ENCODE data around the gene RAF1. TPM values are rescaled to one million over a fixed set of nuclear protein-coding genes. Genes with fewer than 3 reads are reported as not detected.
"Not testable (repeated sequence)": the region's sequence is repeated elsewhere in the genome, so short reads cannot be mapped to it uniquely, and the experiment has no call there.

Gene RAF1
- total RNA-seq, 1 donor from 2014 or later, result 199 TPM

DNA sequence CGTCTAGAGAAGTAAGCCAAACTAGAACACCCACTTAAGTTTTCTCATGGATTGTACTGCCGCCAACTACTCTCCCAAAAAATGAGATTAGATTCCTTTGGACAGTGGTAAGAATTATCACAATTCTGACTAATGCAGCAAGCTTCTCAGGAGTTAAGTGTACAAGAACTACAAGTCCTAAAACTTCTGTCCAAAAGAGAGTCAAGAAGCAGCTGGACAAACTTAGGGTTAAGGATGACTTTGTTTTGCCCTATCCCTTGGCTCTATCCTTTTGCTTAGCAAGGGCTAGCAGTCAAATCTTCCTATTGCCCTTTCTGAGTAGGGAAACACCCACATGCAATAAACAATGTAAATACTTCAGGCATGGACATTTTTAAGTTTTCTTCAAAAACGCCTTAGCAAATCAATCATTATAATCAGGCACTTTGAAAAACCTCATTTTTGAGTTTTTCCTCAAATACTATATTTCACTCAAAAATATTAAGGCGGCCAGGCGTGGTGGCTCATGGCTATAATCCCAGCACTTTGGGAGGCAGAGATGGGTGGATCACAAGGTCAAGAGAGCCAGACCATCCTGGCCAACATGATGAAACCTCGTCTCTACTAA is 19.5 kb downstream of the RAF1 start:
- FAIRE-seq (no peak), DNase-seq (ENCODE audit: low spot score in 2 of 2) (no peak)

DNA sequence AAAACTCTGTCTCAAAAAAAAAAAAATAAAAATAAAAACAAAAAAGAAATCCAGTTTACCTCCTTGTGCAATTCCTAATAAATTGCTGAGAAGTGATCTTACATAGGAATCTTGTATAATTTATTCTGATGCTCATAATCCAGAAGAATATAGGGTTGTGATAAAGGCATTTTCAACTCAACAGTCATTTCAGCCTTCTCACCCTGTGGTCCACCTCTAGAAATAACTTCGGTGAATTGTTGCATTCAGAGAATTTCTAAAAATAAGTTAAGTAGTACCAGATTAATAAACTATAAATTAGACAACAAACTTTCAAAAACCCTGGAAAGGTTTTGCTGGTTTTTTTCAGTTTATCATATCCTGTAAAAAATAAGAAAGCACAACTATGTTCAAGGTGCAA is 20.2 kb downstream of the RAF1 start:
- FAIRE-seq (no peak), DNase-seq (ENCODE audit: low spot score in 2 of 2) (no peak)

DNA sequence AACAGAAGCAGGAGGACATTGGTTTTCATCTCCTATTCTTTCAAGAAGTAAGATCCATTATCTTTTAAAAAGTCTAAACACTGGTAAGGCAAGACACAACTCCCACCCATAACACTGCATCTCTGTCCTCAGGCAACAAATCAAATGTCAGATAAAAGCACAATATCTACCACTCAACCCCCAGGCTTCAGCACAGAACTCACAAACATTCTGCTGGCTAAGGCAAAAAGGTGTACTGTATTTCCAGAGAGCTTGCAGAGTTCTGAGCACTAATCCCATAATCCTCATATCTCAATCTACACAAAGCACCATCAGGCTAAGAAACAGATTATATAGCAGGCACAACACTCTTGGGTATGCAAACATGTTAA is 20.9 kb downstream of the RAF1 start:
- DNase-seq (ENCODE audit: low spot score in 2 of 2), result no peak
- no peak for FAIRE-seq

DNA sequence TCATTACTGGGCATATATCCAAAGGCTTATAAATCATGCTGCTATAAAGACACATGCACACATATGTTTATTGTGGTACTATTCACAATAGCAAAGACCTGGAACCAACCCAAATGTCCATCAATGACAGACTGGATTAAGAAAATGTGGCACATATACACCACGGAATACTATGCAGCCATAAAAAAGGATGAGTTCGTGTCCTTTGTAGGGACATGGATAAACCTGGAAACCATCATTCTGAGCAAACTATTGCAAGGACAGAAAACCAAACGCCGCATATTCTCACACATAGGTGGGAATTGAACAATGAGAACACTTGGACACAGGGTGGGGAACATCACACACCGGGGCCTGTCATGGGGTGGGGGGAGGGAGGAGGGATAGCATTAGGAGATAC is 23.1 kb downstream of the RAF1 start:
- FAIRE-seq; DNase-seq (ENCODE audit: low spot score in 2 of 2): not testable (repeated sequence)

DNA sequence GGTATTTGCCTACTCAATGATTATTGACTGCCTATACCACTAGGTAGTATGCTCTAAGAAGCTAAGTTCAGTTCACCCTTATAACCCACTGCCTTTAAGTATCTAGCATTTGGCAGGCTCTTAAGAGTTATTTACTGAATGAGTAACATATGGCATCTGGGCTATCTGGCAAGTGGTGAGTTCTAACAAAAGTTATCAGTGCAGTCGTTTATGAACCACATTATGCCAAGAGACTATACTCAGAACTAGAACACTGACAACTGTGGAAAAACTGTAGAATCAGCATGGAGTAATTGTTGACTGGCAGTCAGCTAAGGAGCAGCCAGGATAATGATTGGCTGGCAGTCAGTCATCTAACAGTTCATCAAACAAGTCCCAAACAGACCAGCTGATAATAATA is 25.8 kb downstream of the RAF1 start:
- no peak for FAIRE-seq
- no peak for DNase-seq (ENCODE audit: low spot score in 2 of 2)

DNA sequence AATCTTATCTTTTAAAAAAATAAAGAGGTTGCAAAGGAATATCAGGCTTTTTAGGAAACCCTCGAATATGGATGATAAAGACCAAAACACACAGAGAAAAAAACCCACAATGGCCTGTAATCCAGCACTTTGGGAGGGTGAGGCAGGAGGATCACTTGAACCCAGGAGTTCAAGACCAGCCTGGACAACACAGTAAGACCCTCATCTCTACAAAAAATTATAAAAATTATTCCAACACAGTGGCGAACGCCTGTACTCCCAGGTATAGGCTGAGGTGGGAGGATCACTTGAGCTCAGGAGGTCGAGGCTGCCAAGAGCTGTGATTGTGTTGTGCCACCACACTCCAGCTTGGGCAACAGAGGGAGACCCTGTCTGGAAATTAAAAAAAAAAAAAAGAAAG is 30.8 kb downstream of the RAF1 start:
- no peak for DNase-seq (ENCODE audit: low spot score in 2 of 2)
- no peak for FAIRE-seq

DNA sequence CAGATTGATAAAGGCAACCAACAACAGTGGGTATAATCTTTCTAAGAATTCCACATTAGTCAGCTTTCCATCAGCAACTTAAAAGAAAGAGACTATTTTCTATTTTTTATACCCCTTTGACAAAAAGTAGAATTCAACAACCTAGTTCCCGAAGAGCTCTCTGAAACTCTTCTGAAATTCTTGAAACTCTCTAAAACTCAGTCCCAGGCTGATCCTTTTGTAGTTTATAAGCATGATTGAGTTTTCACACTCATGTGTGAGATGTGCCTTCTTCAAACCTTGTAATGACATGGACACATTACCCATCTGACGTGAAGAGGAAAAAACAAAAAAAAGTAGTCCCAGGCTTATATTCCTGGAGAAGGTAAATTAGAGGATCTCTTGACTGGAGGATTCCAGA is 31.4 kb downstream of the RAF1 start:
- FAIRE-seq (no peak), DNase-seq (ENCODE audit: low spot score in 2 of 2) (no peak)

DNA sequence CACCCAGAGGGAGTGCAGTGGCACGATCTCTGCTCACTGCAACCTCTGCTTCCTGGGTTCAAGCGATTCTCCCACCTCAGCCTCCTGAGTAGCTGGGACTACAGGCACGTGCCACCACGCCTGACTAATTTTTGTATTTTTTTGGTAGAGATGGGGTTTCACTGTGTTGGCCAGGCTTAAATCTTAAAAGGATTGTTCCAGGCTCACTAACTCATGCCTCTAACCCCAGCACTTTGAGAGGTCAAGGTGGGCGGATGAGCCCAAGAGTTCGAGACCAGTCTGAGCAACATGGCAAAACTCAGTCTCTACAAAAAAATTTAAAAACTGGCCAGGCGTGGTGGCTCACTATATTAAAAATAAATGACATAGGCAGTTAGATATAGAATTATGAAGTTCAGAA is 33.1 kb downstream of the RAF1 start:
- FAIRE-seq, result not testable (repeated sequence)

DNA sequence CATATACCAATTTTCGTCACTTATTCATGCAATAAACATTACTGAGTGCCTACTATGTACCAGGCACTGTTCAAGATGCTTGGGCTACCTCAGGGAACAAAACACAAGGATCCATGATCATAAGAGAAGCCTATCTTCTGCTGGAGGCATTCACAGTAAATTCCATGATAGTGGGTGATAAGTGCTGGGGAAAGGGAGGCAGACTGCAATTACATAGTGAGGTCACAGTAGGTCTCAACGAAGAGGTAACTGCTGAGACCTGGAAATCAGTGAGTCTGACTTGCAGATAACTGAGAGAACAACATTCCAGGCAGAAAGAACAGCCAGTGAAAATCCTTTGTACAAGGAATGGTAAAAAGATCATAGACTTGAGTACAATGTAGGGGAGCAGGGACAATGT is 33.6 kb downstream of the RAF1 start:
- DNase-seq (ENCODE audit: low spot score in 2 of 2) (no peak), FAIRE-seq (no peak)

More for the DNA sequence above, 33.1 kb downstream of the RAF1 start:
- DNase-seq (ENCODE audit: low spot score in 2 of 2), result not testable (repeated sequence)

DNA sequence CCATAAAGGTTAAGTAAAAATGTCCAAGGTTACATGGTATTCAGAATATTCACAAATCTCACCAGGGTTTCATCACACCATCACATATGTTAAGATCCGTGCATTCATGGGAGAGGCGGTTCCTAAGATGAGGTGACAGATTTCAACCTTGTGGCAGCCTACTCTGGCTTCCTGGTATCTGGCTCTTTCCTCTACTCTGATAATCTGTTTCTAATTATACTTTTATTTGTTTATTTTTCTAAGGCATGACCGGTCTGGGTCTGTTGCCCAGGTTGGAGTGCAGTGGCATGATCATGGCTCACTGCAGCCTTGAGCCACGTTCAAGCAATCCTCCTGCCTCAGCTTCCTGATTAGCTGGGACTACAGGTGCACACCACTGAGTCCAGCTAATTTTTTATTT is 34.4 kb downstream of the RAF1 start:
- FAIRE-seq (no peak), DNase-seq (ENCODE audit: low spot score in 2 of 2) (no peak)

DNA sequence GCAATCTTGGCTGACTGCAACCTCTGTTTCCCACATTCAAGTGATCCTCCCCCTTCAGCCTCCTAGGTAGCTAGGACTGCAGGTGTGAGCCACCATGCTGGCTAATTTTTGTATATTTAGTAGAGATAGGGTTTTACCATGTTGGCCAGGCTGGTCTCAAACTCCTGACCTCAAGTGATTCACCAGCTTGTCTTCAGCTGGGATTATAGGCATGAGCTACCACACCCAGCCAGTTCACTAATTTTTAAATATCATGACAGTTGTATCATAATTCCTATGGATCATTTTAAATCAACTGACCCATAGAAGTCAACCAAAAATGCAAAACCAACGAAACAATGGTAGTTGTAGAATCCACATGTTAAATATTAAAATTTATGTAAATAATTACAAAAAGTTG is 35.1 kb downstream of the RAF1 start:
- FAIRE-seq, result no peak

DNA sequence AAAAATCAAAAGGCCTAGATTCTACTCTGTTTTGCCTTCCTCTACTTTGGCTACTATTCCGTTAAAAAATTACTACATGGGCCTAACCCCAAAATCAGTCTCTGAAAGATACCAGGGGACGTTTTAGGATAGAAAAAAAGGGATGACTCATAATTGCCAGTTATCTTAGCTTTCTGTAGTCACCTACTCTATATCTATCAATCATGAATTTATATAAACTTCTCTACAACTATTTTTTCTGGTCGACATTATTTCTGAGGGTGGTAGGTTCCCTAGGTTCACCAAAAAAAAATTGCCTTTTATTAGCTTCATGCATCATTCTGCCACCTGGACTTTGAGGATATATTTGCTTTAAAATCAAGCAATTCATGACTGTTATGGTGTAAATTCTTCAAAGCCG is 36.5 kb downstream of the RAF1 start:
- no peak for DNase-seq (ENCODE audit: low spot score in 2 of 2)
- no peak for FAIRE-seq

More for the DNA sequence above, 35.1 kb downstream of the RAF1 start:
- no peak for DNase-seq (ENCODE audit: low spot score in 2 of 2)

DNA sequence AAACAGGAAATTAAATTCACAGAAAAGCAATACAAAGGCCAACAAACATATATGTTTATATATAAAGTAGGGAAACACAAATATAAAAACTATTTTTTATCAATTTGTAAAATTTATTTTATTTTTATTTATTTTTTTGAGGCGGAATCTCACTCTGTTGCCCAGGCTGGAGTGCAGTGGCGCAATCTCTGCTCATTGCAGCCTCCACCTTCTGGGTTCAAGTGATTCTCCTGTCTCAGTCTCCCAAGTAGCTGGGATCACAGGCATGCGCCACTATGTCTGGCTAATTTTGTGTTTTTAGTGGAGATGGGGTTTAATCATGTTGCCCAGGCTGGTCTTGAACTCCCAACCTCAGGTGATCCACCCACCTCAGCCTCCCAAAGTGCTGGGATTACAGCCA is 39.0 kb downstream of the RAF1 start:
- not testable (repeated sequence) for FAIRE-seq; DNase-seq (ENCODE audit: low spot score in 2 of 2)

DNA sequence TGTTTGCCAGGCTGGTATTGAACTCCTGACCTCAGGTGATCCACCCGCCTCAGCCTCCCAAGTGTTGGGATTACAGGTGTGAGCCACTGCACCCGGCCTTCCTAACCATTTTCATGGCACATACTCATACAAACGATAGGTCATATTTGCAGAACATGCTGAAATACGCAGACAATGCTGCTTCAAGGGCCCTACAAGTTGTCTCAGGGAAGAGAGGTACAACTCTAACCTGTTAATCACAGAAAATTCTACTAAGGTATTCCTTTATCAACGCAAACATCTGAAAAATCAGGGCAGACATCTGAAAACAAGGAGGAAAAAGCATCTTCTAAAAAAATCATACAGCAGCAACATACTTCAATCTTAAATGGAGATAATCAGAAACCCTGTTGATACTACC is 39.9 kb downstream of the RAF1 start:
- FAIRE-seq, result no peak
- DNase-seq (ENCODE audit: low spot score in 2 of 2), result no peak

DNA sequence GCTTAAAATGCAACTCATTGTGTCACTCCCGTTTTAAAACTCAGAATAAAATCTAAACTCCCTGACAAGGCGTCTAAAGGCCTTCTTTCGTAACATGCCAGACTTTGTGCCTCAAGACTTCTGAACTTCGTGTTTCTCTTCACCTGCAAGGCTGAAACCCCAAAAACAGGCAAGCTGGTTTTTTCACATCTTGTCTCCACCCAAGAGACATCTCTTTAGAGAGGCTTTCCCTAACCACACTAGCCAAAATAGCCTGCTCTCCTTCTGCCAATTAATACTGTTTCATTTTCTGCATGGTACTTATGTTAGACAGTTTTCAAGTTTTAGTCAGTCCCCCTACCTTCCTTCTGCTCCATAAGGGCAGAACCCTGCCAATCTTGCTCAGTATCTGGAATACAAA is 41.6 kb downstream of the RAF1 start:
- DNase-seq (ENCODE audit: low spot score in 2 of 2) (no peak), FAIRE-seq (no peak)

DNA sequence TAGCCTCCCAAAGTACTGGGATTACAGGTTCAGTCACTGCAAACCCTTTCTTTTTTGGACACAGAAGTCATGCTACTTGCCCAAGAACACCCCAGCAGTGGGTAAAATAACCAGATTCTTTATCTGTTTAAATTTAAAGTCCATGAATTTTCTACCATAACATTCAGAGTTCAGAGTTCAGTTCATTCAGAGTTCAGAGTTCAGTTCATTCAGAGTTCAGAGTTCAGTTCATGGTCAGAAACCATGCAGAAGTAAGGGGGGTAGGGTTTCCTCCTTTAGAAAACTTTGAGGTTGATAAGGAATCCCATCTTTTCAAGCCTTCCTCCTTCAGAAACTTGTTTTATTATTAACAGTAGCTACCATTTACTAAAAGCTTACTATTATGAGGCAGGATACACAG is 43.2 kb downstream of the RAF1 start:
- FAIRE-seq, result no peak

DNA sequence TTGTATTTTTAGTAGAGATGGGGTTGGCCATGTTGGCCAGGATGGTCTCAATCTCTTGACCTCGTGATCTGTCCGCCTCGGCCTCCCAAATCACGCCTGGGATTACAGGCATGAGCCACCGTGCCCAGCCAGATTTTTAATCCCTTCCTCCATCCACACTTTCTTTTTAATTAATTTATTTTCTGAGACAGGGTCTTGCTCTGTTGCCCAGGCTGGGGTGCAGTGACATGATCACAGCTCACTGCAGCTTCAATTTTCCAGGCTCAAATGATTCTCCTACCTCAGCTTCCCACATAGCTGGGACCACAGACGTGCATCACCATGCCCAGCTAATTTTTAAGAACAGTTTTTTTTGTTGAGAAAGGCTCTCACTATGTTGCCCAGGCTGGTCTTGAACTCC is 43.6 kb downstream of the RAF1 start:
- DNase-seq (ENCODE audit: low spot score in 2 of 2) (no peak), FAIRE-seq (no peak)

More for the DNA sequence above, 43.2 kb downstream of the RAF1 start:
- DNase-seq (ENCODE audit: low spot score in 2 of 2), result no peak

DNA sequence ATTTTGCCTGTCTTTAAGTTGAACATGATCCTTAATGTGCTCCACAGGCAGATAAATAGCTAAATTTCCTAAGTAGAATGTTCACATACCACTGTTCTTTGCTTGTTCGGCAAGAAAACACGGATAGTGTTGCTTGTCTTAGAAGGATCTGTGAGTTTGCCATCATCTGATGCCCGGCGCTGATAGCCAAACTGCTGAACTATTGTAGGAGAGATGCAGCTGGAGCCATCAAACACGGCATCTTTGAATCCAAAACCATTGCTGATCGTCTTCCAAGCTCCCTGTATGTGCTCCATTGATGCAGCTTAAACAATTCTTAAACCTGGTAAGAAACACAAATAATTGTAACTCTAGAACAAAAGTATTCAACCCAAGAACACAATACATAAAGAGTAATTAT is 45.5 kb downstream of the RAF1 start:
- DNase-seq (ENCODE audit: low spot score in 2 of 2), result no peak

DNA sequence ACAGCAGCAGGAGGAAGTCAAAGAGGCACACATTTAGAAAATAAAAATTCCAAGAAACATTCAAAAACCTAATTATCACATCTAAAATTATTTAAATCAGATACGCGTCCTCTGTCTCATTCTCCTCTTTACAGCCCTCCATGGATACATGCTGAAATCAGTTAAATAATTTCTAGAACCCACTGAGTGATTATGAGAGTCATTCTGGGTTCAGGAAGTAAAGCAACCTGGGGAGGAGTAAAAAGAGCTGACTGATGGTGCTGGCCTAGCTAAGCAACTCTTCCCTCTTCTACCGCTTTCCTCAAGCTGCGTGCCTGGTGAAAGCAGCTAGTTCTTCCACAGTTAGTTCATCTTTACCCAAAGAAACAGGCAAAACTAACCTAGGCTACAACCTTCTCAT is 48.7 kb downstream of the RAF1 start:
- FAIRE-seq (no peak), DNase-seq (ENCODE audit: low spot score in 2 of 2) (no peak)

More for the DNA sequence above, 45.5 kb downstream of the RAF1 start:
- no peak for FAIRE-seq

DNA sequence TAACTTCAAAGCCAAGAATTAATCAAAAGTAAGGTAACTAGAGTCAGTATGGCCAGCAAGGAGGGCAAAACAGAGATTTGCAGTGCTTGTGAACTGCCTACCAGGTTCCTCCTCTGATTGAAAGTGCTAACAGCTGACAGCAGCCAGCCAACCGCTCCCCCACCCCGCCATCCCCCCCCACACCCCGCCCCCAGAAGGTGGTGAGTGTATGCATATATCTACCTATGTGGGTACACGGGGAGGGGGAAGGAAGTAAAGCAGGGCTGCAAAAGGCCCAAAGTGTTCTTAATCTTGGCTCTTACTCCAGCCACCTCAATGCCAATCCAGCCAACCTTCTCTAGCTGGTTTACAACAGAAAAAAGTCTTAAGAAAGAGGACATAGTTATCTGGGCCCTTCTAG is 50.7 kb downstream of the RAF1 start:
- no peak for DNase-seq (ENCODE audit: low spot score in 2 of 2)
- no peak for FAIRE-seq

DNA sequence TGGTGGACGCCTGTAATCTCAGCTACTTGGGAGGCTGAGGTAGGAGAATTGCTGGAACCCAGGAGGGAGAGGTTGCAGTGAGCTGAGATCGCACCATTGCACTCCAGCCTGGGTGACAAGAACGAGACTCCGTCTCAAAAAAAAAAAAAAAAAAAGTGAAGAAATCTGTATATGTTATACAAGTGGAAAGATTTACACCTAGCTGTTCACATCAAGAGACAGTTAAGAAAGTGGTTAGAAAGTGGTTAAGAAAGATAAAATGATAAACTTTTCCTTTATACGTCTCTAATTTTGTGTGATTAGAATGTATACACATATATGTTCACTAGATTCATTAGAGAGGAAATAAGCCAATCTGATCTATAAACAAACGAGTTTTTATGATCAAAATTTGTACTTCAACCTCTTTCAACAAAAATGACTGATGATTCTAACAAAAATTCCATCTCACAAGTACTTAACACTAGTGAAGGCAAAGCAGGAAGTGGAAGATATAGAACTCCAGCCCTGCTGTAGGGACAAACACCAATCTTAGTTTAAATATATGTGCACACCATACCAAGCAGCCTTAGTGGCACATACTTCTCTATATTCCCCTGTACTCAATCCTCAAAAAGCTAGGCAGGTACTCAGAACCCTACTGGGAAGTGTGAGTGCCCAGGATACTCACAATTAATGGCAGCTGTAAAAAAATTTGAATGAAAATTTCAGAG is 51.2 kb downstream of the RAF1 start:
- FAIRE-seq, result no peak
- DNase-seq (ENCODE audit: low spot score in 2 of 2), result no peak

DNA sequence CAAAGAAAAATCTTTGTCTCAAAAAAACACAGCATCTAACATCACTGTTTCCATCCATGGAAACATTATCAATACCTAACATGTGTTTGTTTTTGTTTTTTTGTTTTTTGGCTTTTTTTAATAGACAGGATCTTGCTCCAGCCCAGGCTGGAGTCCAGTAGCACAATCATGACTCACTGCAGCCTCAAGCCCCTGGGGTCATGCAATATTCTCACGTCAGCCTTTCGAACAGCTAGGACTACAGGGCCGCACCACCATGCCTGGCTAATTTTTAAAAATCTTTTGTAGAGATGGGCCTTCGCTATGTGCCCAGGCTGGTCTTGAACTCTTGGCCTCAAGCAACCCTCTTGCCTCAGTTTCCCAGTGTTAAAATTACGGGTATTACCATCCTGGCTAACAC is 52.8 kb downstream of the RAF1 start:
- DNase-seq (ENCODE audit: low spot score in 2 of 2), result no peak
- no peak for FAIRE-seq
